Spleen (tissue), 11 donors: ENCODE data around the gene CRHR2. TPM values are rescaled to one million over a fixed set of nuclear protein-coding genes. Genes with fewer than 3 reads are reported as not detected.
"Not testable (repeated sequence)": the region's sequence is repeated elsewhere in the genome, so short reads cannot be mapped to it uniquely, and the experiment has no call there.

Experiments
- DNase-seq: peaks from one replicate; pipeline ENCODE4 v3.0.0-alpha.2; 2020
- H3K27ac ChIP-seq, 8 donors: fragments of 200-600 bp; sonication (generic) in 7 of 8; 1 replicate in 4 of 8; 2 replicates in 4 of 8; pipeline versions ENCODE4 v1.5.0 to v1.8.0; 2016 to 2021; ENCODE audit warnings: inconsistent platforms in 4 of 8, mild to moderate bottlenecking in 4 of 8, moderate library complexity in 1 of 8
- H3K27me3 ChIP-seq, 7 donors: fragments of 200-600 bp; sonication (generic) in 6 of 7; replicated peaks in 1 of 7; 1 replicate in 4 of 7; 2 replicates in 3 of 7; pipeline versions ENCODE4 v1.5.0 to v1.8.0; 2016 to 2021; ENCODE audit warnings: inconsistent platforms in 3 of 7, mild to moderate bottlenecking in 1 of 7
- H3K36me3 ChIP-seq, 6 donors: fragments of 200-600 bp; sonication (generic) in 5 of 6; 1 replicate in 4 of 6; 2 replicates in 2 of 6; pipeline versions ENCODE4 v1.5.0 to v1.8.0; 2016 to 2021; ENCODE audit warnings: inconsistent platforms in 2 of 6
- H3K4me1 ChIP-seq, 6 donors: fragments of 200-600 bp; sonication (generic) in 5 of 6; 1 replicate in 3 of 6; 2 replicates in 3 of 6; pipeline versions ENCODE4 v1.5.0 to v1.8.0; 2016 to 2021; ENCODE audit warnings: inconsistent platforms in 3 of 6
- H3K4me3 ChIP-seq, 8 donors: fragments of 200-600 bp; sonication (generic) in 7 of 8; 1 replicate in 4 of 8; 2 replicates in 4 of 8; pipeline versions ENCODE4 v1.5.0 to v1.8.0; 2016 to 2021; ENCODE audit warnings: inconsistent platforms in 4 of 8, mild to moderate bottlenecking in 4 of 8, moderate library complexity in 2 of 8
- H3K9me3 ChIP-seq, 8 donors: fragments of 200-600 bp; sonication (generic) in 7 of 8; 1 replicate in 4 of 8; 2 replicates in 4 of 8; pipeline versions ENCODE4 v1.5.0 to v1.8.0; 2016 to 2021; ENCODE audit warnings: inconsistent platforms in 4 of 8
- POLR2A ChIP-seq, 3 donors: fragments of 450-650 bp; IDR thresholded peaks; one replicate each; pipeline ENCODE4 v1.5.1; 2017; ENCODE audit warnings: antibody characterized with exemption in 3 of 3, mild to moderate bottlenecking in 1 of 3
- POLR2AphosphoS5 ChIP-seq, 3 donors: sonication (generic); formaldehyde crosslinking; IDR thresholded peaks; one replicate each; pipeline ENCODE4 v1.5.1; 2017; ENCODE audit warnings: antibody characterized with exemption in 3 of 3
- WGBS, 5 donors: extraction: QIAGEN DNeasy Blood & Tissue Kit in 3 of 5; methylation state at CpG; one replicate each; pipeline versions ENCODE4 v1.1.5 to v1.1.7; 2013 to 2018; 5-methylcytosine and 5-hydroxymethylcytosine counted together
- intact Hi-C: fragments of 100-400 bp; cut with DNase I; formaldehyde crosslinking; loops from one replicate; pipeline ENCODE4 v1.15.0; 2023; ENCODE audit warnings: low total_unique reads
- polyA plus RNA-seq, 3 donors: library from polyadenylated mRNA; stranded (reverse); fragments of 200-250 nt; gene quantifications; one replicate each; pipeline ENCODE4 v1.2.1, GENCODE V29; 2013
- total RNA-seq, 7 donors: library from RNA; depleted of rRNA in 3 of 7; stranded (reverse); fragments of >200 nt in 3 of 7; fragmentation: NEBNext Ultra II Directional in 4 of 7; extraction: Animal tissue kit (Norgen Biotek cat#: 25700) in 4 of 7; gene quantifications; one replicate each; pipeline versions ENCODE4 v1.1.0 to v1.2.1, GENCODE V29; 2016 to 2021
- TF ChIP-seq, protein P1 (sequence below), 11 experiments: fragments of 200-600 bp in 7 of 11; fragments of 450-650 bp in 4 of 11; sonication (generic) in 4 of 11; IDR thresholded peaks in 8 of 11; conservative IDR thresholded peaks in 3 of 11; 1 replicate in 7 of 11; 2 replicates in 4 of 11; pipeline versions ENCODE4 v1.4.0 to v1.8.0; 2016 to 2021; ENCODE audit warnings: antibody characterized with exemption in 11 of 11, inconsistent platforms in 4 of 11, mild to moderate bottlenecking in 1 of 11
- donor health status: healthy with polysubstance abuse.
- donor health status: DM: no; HTN: no; CAD: no; lungs with moderate emphysema.
- donor health status: DM: no; HTN: no; CAD: no.
- donor health status: Bipolar disorder and iron deficiency.
- donor health status: healthy.
- donor health status: DM: no; HTN: no; CAD: no.
- donor health status: DM: yes; HTN: yes; CAD: no.

CRHR2 gene
- total and polyA plus RNA-seq, 10 donors: not detected

DNA sequence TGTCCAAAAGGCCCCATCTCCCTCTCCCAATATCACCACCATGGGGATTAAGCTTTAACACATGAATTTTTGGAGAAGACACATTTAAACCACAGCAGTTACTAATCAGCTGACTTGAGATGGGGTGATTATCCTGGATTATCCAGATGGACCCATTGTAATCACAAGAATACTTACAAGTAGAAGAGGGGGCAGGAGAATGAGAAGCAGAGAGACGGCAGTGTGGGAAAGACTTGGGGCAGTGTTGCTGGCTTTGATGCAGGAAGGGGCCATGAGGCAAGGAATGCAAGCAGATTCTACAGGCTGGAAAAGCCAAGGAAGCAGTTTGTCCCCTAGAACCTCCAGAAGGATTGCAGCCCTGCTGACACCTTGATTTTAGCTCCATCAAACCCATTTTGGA is 39.0 kb upstream of the CRHR2 start:
- WGBS, 5 donors: 78 to 100% (median 96%) methylated on average over 1 of the region's 1 CpG
- peaks cover 0 to 3% (median 0%) of the 10 kb centered on the region in 7 donors for H3K27me3 ChIP-seq
- peak; percentile 13 for DNase-seq
- TF ChIP-seq, protein P1, sequence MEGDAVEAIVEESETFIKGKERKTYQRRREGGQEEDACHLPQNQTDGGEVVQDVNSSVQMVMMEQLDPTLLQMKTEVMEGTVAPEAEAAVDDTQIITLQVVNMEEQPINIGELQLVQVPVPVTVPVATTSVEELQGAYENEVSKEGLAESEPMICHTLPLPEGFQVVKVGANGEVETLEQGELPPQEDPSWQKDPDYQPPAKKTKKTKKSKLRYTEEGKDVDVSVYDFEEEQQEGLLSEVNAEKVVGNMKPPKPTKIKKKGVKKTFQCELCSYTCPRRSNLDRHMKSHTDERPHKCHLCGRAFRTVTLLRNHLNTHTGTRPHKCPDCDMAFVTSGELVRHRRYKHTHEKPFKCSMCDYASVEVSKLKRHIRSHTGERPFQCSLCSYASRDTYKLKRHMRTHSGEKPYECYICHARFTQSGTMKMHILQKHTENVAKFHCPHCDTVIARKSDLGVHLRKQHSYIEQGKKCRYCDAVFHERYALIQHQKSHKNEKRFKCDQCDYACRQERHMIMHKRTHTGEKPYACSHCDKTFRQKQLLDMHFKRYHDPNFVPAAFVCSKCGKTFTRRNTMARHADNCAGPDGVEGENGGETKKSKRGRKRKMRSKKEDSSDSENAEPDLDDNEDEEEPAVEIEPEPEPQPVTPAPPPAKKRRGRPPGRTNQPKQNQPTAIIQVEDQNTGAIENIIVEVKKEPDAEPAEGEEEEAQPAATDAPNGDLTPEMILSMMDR (IDR thresholded peaks at IDR 0.05 in 8 of 11, conservative IDR thresholded peaks at IDR 0.05 in 3 of 11): no peak
- TF ChIP-seq POLR2AphosphoS5 (IDR thresholded peaks at IDR 0.05) (no peak), POLR2A (IDR thresholded peaks at IDR 0.05) (no peak)
- H3K36me3 ChIP-seq: no peaks in the 10 kb centered on the region
- no peak overlapping the region for H3K4me3 ChIP-seq
- H3K27ac ChIP-seq: no peak overlapping the region
- H3K4me1 ChIP-seq: peaks cover 0 to 1% (median 0%) of the 10 kb centered on the region in 6 donors
- H3K9me3 ChIP-seq: peaks cover 0 to 42% (median 18%) of the 10 kb centered on the region in 8 donors
- intact Hi-C loops: no loop called here

DNA sequence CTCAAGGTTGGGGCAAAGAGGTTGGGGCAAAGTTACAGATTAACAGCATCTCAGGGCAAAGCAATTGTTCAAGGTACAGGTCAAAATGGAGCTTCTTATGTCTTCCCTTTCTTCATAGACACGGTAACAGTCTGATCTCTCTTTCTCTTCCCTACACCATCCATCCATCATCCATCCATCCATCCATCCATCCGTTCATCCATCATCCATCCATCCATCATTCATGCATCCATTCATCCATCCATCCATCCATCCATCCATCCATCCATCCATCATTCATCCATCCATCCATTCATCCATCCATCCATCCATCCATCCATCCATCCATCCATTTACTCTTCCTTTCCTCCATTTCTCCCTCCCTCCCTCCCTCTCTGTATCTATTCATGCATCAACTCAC is 37.2 kb upstream of the CRHR2 start:
- H3K36me3 ChIP-seq, H3K27ac ChIP-seq, DNase-seq, intact Hi-C loops, H3K4me3 ChIP-seq, H3K4me1 ChIP-seq, H3K27me3 ChIP-seq: not testable (repeated sequence)
- peaks cover 0 to 42% (median 18%) of the 10 kb centered on the region in 8 donors for H3K9me3 ChIP-seq
- WGBS, 5 donors: 85 to 95% (median 87%) methylated on average over 2 of the region's 2 CpGs

DNA sequence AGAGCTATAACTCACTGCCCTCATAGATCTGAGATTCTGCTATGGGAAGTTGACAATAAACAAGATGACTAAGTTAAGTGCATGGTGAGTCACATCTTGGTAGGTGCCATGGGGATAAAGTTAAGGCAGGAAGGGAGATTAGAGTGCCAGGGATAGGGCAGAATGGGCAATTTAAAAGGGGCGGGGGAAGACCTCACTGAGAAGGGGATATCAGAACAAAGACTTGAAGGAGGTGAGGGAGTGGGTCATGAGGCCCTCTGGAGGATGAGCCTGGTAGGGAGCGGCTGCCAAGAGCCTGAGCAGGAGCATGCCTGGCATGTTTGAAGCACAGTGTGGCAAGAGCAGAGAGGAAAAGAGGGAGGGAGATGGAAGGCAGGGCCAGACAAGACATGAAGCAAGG is 34.9 kb upstream of the CRHR2 start:
- H3K9me3 ChIP-seq: peaks cover 0 to 42% (median 18%) of the 10 kb centered on the region in 8 donors
- H3K4me1 ChIP-seq: no peaks in the 10 kb centered on the region
- H3K4me3 ChIP-seq: no peak overlapping the region
- no peak for TF ChIP-seq POLR2AphosphoS5 (IDR thresholded peaks at IDR 0.05)
- TF ChIP-seq, protein P1 (IDR thresholded peaks at IDR 0.05 in 8 of 11, conservative IDR thresholded peaks at IDR 0.05 in 3 of 11): no peak
- no peak for TF ChIP-seq POLR2A (IDR thresholded peaks at IDR 0.05)
- no peak for DNase-seq
- H3K27ac ChIP-seq: no peak overlapping the region
- no peaks in the 10 kb centered on the region for H3K27me3 ChIP-seq
- 68 to 82% (median 79%) methylated on average over 2 of the region's 2 CpGs for WGBS, 5 donors
- intact Hi-C loops: no loop called here
- no peaks in the 10 kb centered on the region for H3K36me3 ChIP-seq

DNA sequence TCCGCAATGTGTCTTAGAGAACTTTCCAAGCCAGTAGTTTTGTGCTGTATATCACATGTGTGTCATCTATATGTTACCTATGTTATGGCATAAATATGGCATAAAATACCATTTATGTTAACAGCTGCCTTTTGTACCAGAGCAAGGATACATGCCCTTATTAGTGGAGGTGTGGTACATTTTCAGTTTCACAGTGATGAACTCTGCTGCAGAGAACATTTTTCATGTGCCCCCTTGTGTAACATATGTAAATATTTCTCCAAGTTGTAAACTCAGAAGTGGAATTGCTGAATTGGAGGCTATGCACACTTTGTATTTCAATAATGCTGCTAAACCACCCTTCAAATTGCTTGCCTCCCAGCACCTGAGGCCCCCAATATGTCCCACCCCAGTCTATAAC is 31.9 kb upstream of the CRHR2 start:
- Histone ChIP-seq H3K27ac (no peak overlapping the region), H3K9me3 (peaks cover 0 to 26% (median 16%) of the 10 kb centered on the region in 8 donors), H3K36me3 (no peaks in the 10 kb centered on the region), H3K27me3 (no peaks in the 10 kb centered on the region), H3K4me1 (no peaks in the 10 kb centered on the region), H3K4me3 (no peak overlapping the region)
- 92 to 100% (median 100%) methylated on average over 1 of the region's 1 CpG for WGBS, 5 donors
- TF ChIP-seq POLR2AphosphoS5 (IDR thresholded peaks at IDR 0.05): no peak
- TF ChIP-seq, protein P1 (IDR thresholded peaks at IDR 0.05 in 8 of 11, conservative IDR thresholded peaks at IDR 0.05 in 3 of 11): no peak
- no peak for TF ChIP-seq POLR2A (IDR thresholded peaks at IDR 0.05)
- intact Hi-C loops: no loop called here
- no peak for DNase-seq

DNA sequence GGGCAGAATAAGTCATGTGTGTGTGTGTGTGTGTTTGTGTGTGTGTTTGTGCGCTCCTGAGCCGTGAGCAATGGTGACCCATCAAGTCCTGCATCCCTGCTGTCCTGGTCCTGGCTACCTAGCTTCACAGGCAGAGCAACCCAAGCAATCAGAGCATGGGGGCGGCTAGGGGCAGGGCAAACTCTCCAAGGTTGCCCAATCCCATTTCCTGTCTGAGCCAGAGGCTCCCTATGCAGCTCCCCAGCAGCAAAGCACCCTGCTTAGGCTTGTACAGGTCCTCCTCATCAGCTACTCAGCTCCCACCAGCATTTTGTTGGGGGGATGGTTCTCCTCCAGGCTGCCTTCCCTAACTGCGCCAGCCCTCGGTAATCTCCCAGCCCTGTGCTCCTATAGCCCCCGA is 31.1 kb upstream of the CRHR2 start:
- WGBS, 5 donors: 75 to 86% (median 83%) methylated on average over 6 of the region's 6 CpGs
- intact Hi-C loops: no loop called here
- no peak overlapping the region for H3K4me3 ChIP-seq
- TF ChIP-seq POLR2AphosphoS5 (IDR thresholded peaks at IDR 0.05) (no peak), POLR2A (IDR thresholded peaks at IDR 0.05) (no peak)
- TF ChIP-seq, protein P1 (IDR thresholded peaks at IDR 0.05 in 8 of 11, conservative IDR thresholded peaks at IDR 0.05 in 3 of 11): no peak
- no peaks in the 10 kb centered on the region for H3K27me3 ChIP-seq
- H3K27ac ChIP-seq: no peak overlapping the region
- no peaks in the 10 kb centered on the region for H3K4me1 ChIP-seq
- DNase-seq: peak; percentile 20
- H3K36me3 ChIP-seq: no peaks in the 10 kb centered on the region
- H3K9me3 ChIP-seq: peaks cover 0 to 19% (median 9%) of the 10 kb centered on the region in 8 donors
